GM19043 (cell line): ENCODE measurements around the gene EFHC1.

Experiments used
- ATAC-seq: cut with Tn5 transposase; IDR thresholded peaks from one replicate; pipeline ENCODE4 v1.9.1; 2021; ENCODE audit warnings: low read depth; ENCODE audit not compliant: unreplicated experiment

EFHC1 gene

GRCh38 chr6:52515219-52515960, 95.2 kb downstream of the EFHC1 start:
- ATAC-seq, result no peak

- no peak for ATAC-seq
These were observed 96.1 kb downstream of the EFHC1 start for GRCh38 chr6:52516269-52516668.

GRCh38 chr6:52516943-52517342, 96.8 kb downstream of the EFHC1 start:
- no peak for ATAC-seq

GRCh38 chr6:52517502-52518278, 97.5 kb downstream of the EFHC1 start:
- peak; percentile 94 for ATAC-seq

GRCh38 chr6:52518279-52518945, 98.3 kb downstream of the EFHC1 start:
- no peak for ATAC-seq

- no peak for ATAC-seq
These were observed 99.5 kb downstream of the EFHC1 start for GRCh38 chr6:52519618-52520017.

GRCh38 chr6:52522151-52522626, 102.0 kb downstream of the EFHC1 start:
- ATAC-seq, result no peak

- no peak for ATAC-seq
These were observed 102.5 kb downstream of the EFHC1 start for GRCh38 chr6:52522655-52523054.

- ATAC-seq, result no peak
These were observed 103.4 kb downstream of the EFHC1 start for GRCh38 chr6:52523378-52524142.

GRCh38 chr6:52524918-52525317, 104.8 kb downstream of the EFHC1 start:
- ATAC-seq, result no peak

GRCh38 chr6:52526634-52527033, 106.5 kb downstream of the EFHC1 start:
- no peak for ATAC-seq

- no peak for ATAC-seq
These were observed 107.3 kb downstream of the EFHC1 start for GRCh38 chr6:52527436-52527835.

GRCh38 chr6:52529311-52529710, 109.2 kb downstream of the EFHC1 start:
- ATAC-seq, result peak; percentile 45

- ATAC-seq, result no peak
These were observed 110.2 kb downstream of the EFHC1 start for GRCh38 chr6:52530351-52530750.

- no peak for ATAC-seq
These were observed 111.3 kb downstream of the EFHC1 start for GRCh38 chr6:52531396-52531795.

- ATAC-seq, result no peak
These were observed 111.7 kb downstream of the EFHC1 start for GRCh38 chr6:52531834-52532233.

- ATAC-seq, result no peak
These were observed 112.3 kb downstream of the EFHC1 start for GRCh38 chr6:52532457-52532856.

GRCh38 chr6:52533491-52533890, 113.3 kb downstream of the EFHC1 start:
- no peak for ATAC-seq

- ATAC-seq, result no peak
These were observed 114.2 kb downstream of the EFHC1 start for GRCh38 chr6:52534363-52534762.

- peak; percentile 26 for ATAC-seq
These were observed 114.8 kb downstream of the EFHC1 start for GRCh38 chr6:52534966-52535390.
